ENCODE measurements around the gene RTEL1.
"Not testable (repeated sequence)": the region's sequence is repeated elsewhere in the genome, so short reads cannot be mapped to it uniquely, and the experiment has no call there.

RTEL1 gene

DNA sequence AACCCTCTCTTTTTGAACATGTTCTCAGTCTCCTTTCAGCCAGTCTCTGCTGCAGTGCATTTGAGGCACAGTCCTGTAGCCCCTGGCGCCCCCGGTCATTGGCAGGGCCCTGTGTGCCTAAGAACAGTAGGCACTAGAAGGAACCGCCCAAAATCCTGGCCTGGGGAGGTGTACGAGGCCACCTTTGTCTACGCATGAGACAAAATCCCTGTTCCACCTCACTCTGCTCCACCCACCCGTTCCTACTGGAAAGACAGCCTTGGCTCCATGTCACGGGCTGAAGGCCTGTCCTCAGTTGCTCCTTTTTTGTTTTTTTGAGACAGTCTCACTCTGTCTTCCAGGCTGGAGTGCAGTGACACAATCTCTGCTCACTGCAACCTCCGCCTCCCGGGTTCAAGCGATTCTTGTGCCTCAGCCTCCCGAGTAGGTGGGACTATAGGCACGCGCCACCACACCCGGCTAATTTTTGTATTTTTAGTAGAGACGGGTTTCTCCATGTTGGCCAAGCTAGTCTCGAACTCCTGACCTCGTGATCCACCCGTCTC lies 72.1 kb downstream of the RTEL1 start:
- not testable (repeated sequence) for DNase-seq (ENCODE audit: low read depth)

GRCh38 chr20:63731410-63731809 lies 73.3 kb downstream of the RTEL1 start:
- no peak for DNase-seq (ENCODE audit: low read depth)

DNA sequence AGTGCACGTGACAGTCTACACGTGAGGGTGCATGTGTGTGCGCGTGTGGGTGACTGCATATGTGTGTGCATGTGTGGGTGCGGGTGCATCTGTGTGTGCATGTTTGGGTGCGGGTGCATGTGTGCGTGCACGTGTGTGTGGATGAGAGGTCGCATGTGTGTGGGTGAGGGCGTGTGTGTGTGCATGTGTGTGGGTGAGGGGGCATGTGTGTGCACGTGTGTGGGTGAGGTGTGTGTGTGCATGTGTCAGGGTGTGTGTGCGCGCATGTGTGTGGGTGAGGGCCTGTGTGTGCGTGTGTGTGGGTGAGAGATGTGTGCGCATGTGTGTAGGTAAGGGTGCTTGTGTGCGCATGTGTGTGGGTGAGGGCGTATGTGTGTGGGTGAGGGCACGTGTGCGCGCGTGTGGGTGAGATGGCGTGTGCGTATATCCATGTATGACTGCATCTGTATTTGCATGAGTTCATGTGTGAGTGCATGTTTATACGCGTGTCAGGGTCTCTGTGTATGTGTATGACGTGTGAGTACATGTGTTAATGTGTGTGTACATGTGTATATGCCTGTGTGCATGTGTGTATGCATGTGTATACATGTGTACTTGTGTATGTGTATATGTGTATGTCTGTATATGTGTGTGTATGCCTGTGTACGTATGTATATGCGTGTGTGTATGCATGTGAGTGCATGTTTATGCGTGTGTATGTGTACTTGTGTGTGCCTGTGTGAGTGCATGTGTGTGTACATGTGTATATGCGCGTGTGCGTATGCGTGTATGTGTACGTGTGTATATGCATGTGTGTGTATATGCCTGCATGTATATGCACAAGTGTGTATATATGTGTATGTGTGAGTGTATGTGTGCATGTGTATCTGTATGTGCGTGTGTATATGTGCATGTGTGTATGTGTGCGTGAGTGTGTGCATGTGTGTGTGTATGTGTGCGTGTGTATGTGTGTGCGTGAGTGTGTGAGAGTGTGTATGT lies 74.3 kb downstream of the RTEL1 start:
- no peak for DNase-seq (ENCODE audit: low read depth)

- no peak for DNase-seq (ENCODE audit: low read depth)
Observed at GRCh38 chr20:63733117-63733516, 75.0 kb downstream of the RTEL1 start.

GRCh38 chr20:63733579-63734081 lies 75.5 kb downstream of the RTEL1 start:
- DNase-seq (ENCODE audit: low read depth), result no peak

- DNase-seq (ENCODE audit: low read depth), result no peak
Observed at GRCh38 chr20:63734111-63734945, 76.2 kb downstream of the RTEL1 start.

DNA sequence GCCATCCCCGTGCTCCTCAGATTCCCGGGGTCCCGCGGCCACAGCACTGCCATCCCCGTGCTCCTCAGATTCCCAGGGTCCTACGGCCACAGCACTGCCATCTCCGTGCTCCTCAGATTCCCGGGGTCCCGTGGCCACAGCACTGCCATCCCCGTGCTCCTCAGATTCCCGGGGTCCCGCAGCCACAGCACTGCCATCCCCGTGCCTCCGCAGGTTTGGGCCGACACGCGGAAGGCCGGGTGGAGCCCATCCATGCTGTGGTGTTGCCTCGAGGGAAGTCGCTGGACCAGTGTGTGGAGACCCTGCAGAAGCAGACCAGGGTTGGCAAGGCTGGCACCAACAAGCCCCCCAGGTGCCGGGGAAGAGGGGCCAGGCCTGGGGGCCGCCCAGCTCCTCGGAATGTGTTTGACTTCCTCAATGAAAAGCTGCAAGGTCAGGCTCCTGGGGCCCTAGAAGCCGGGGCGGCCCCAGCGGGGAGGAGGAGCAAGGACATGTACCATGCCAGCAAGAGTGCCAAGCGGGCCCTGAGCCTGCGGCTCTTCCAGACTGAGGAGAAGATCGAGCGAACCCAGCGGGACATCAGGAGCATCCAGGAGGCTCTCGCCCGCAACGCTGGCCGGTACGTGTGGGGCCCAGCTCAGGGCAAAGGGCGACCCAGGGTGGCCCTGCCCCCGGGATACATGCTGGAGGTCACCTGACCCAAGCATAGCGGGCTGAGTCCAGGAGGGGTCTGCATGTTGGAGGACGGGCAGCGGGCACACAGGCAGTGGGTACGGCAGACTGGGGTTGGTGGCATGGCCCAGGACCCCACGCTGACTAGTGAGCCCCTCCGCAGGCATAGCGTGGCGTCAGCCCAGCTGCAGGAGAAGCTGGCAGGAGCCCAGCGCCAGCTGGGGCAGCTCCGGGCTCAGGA lies 77.1 kb downstream of the RTEL1 start:
- no peak for DNase-seq (ENCODE audit: low read depth)

DNA sequence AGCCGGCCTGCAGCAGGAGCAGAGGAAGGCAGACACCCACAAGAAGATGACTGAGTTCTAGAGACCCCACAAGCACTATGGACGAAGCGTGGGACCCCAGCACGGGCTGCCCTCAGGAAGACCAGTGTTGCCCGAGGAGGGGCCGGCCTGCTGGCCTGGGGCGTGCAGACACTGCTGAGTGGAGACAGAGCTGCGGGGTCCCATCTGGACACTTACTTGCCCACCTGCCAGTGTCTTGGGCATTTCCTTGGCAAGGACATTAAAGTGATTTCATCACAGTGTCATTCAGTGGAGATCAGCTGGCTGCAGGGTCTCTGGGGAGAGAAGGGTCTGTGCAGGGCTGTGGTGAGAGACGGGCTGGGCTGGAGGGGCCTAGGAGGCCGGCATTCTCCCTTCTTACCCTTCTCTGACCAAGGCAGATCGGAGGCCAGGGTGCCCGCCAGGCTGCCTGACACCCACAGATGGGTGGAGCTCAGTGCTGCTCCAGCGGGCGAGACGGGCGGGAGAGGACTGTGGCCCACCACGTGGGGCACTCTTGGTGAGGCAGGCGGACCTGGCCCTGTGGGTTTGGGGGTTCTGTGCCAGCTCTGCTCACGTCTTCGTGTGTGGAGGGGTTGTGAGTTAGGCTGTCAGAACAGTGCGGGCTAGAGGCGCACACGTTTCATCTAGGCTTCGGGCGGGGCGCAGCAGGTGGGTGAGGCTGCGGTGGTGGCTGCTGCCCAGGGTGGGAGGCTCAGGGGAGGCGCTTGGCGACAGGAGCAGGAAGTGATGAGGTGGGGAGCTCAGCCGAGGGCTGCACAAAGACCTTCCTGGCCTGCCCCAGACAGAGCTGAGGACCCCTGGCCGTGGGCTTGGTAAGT lies 78.0 kb downstream of the RTEL1 start, which contains the start of gene LIME1:
Gene LIME1, plus strand, starts transcription at position 806 of the 860 bp plus-strand sequence. CDS start 886 bp downstream, outside the sequence.
- DNase-seq (ENCODE audit: low read depth), result no peak

DNA sequence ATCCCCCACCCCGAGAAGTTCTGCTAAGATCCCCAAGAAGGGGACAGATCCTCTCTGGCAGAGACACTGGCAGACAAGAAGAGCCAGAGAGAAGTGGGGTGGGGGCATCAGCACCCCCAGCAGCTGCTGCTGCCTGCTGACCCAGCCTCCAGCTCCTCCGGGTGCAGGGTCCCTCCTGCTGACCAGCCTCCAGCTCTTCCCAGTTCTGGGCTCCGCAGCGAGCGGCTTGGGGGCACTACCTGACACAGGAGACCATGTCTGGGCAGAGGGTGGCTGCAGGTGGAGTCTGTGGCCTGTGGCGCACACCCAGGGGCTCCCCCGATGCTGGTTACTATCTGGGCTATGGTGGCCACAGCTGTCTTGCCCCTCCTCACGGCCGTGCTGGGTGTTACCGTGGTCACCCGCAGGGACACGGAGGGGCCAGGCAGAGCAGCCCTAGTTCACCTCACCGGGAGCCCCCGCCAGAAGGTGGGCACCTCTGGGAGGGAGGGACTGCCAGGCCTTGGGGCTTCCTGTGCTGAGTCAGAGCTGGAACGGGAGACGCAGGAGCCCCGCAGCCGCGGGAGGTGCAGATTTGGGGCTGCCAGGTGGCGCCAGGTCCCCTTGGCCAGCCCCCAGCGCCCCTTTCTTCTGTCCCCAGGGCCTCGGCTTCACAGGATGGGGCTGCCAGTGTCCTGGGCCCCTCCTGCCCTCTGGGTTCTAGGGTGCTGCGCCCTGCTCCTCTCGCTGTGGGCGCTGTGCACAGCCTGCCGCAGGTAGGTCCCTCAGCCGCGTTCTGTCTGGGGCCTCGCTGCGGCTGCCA lies 79.0 kb downstream of the RTEL1 start:
- DNase-seq (ENCODE audit: low read depth), result no peak

GRCh38 chr20:63737695-63737944 lies 79.5 kb downstream of the RTEL1 start:
- no peak for DNase-seq (ENCODE audit: low read depth)

DNA sequence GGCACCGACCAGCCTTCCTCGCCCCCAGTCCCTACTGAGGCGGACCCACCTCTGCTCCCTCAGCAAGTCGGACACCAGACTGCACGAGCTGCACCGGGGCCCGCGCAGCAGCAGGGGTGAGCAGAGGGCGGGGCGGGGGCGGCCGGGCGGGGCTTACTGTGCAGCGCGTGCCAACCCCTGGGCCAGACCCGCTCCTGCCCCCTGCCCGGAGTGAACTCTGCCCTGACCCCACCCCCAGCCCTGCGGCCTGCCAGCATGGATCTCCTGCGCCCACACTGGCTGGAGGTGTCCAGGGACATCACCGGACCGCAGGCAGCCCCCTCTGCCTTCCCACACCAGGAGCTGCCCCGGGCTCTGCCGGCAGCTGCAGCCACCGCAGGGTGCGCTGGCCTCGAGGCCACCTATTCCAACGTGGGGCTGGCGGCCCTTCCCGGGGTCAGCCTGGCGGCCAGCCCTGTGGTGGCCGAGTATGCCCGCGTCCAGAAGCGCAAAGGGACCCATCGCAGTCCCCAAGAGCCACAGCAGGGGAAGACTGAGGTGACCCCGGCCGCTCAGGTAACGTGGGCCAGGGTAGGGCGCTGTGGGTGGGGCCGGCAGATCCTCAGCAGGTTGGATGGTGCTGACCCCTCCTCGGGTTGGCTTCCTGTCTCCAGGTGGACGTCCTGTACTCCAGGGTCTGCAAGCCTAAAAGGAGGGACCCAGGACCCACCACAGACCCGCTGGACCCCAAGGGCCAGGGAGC lies 80.0 kb downstream of the RTEL1 start:
- no peak for DNase-seq (ENCODE audit: low read depth)

DNA sequence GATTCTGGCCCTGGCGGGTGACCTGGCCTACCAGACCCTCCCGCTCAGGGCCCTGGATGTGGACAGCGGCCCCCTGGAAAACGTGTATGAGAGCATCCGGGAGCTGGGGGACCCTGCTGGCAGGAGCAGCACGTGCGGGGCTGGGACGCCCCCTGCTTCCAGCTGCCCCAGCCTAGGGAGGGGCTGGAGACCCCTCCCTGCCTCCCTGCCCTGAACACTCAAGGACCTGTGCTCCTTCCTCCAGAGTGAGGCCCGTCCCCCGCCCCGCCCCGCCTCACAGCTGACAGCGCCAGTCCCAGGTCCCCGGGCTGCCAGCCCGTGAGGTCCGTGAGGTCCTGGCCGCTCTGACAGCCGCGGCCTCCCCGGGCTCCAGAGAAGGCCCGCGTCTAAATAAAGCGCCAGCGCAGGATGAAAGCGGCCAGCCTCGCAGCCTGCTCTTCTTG lies 80.6 kb downstream of the RTEL1 start:
- DNase-seq (ENCODE audit: low read depth), result no peak

DNA sequence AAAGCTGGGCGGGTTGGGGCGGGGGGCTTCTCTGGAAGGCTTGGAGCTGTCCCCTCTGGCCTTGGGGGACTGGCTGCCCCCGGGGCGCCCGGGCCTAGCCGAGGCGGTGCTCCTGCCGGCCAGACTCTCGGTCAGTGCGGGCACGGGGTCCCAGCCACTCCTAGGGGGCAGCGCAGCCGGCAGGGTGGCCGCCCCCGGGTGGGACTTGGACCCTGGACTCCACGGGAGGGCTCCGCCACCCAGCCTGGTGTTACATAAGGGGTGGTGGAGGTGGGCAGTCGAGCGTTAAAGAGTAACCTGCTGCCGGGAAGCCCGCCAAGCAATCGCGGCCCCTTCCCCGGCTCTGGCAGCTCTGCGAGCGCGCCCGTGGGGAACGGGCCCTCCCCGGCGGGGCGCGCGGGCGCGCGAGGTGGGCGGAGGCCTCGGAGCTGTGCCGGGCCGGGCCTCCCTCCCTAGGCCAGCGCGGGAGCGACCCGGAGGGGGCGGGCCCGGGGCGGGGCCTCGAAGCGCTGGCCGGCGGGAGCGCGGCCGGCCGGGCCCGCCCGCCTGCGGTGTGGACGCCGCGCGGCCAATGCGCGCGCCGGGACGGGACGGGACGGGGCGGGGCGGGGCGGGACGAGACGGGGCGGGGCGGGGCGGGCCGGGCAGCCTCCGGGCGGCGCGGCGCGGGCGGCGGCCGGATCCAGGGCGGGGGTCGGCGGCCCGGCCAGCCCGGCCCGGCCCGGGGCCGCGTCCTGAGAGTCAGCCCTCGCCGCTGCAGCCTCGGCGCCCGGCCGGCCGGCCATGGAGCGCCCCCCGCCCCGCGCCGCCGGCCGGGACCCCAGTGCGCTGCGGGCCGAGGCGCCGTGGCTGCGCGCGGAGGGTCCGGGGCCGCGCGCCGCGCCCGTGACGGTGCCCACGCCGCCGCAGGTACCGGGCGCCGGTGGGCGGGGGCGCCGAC lies 81.3 kb downstream of the RTEL1 start, which contains the start of gene SLC2A4RG:
Gene SLC2A4RG, plus strand, starts transcription at position 647 of the 940 bp plus-strand sequence. Its CDS starts 137 bp downstream, at position 784.
- peak; percentile 26 for DNase-seq (ENCODE audit: low read depth)

DNA sequence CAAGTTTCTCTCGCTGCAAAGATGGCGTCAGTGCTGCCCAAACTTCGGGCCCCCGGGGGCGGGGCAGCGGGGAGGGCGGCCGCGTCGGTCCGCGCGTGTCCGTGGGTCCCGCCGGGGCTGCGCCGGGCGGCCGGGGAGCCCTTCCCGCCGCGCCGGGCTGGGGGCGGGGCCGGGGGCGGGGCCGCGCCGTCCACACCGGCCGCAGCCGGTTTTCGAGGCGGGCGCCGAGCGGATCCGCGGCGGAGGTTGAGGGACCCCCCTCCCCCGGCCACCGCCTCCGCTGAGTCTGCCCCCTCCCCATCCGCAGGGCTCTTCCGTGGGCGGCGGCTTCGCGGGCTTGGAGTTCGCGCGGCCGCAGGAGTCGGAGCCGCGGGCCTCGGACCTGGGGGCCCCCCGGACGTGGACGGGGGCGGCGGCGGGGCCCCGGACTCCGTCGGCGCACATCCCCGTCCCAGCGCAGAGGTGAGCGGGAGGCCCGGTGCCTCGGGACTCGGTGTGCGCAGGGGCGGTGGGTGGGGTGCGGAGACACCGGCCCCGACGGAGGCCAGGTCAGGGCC lies 82.0 kb downstream of the RTEL1 start:
- peak; percentile 20 for DNase-seq (ENCODE audit: low read depth)

- DNase-seq (ENCODE audit: low read depth), result peak; percentile 91
Observed at GRCh38 chr20:63740627-63741353, 82.7 kb downstream of the RTEL1 start.

- DNase-seq (ENCODE audit: low read depth), result no peak
Observed at GRCh38 chr20:63741354-63741675, 83.2 kb downstream of the RTEL1 start.

Measured in fibroblast of the conjunctiva (primary cell).